ENCODE results near the gene ZNF624. TPM values are rescaled to one million over a fixed set of nuclear protein-coding genes. Genes with fewer than 3 reads are reported as not detected.

Gene ZNF624
- total RNA-seq, 1 experiment from 2014 or later: 1.3 TPM

DNA sequence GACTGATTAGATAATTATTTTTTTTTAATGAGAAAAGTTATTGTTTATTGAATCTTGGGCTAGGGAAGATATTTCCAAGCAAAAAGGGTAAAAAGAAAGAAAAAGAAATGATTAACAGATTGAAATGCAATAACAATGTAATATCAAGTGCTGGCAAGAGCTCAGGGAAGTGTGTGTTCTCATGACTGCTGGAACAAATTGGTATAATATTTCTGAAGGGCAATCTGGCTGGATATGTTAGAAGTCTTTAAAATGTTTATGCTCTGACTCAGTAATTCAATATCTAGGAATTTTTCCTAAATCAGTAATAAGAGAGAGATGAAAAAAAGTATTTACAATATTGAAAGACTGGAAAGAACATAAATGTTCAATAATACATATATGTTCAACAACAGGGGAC, 7.6 kb upstream of the ZNF624 start:
- no peak overlapping the region for H3K56ac ChIP-seq (ENCODE audit: insufficient read length, low read depth, low read length)
- H4K91ac ChIP-seq (ENCODE audit: insufficient read length, low read depth, low read length): no peak overlapping the region
- peaks cover 0 to 4% (median 1%) of the 10 kb centered on the region in 3 experiments; a peak in 2 of 7 replicates for H3K36me3 Mint-ChIP-seq (ENCODE audit: insufficient read depth in 1 of 3, low read depth in 3 of 3)

More for the DNA sequence above, 7.6 kb upstream of the ZNF624 start:
- Histone ChIP-seq H2AFZ (ENCODE audit: low read length) (no peak overlapping the region), H2BK15ac (ENCODE audit: low read depth, low read length) (no peak overlapping the region), H3K4me2 (ENCODE audit: insufficient read depth, insufficient read length, low read length) (no peak overlapping the region), H2BK120ac (ENCODE audit: low read depth, low read length, poor library complexity, severe bottlenecking) (no peak overlapping the region), H3K4ac (ENCODE audit: low read depth, low read length) (no peak overlapping the region), H3K79me1 (ENCODE audit: insufficient read depth, low read depth, low read length, poor library complexity, severe bottlenecking) (no peaks in the 10 kb centered on the region), H3K79me2 (ENCODE audit: insufficient read depth, low read length) (no peaks in the 10 kb centered on the region), H3K4me1 (ENCODE audit: insufficient read depth, low read length) (no peaks in the 10 kb centered on the region), H3K23me2 (ENCODE audit: insufficient read length, low read depth, low read length, poor library complexity, severe bottlenecking) (no peaks in the 10 kb centered on the region), H3K18ac (ENCODE audit: insufficient read length, low read depth, low read length) (no peak overlapping the region), H4K5ac (ENCODE audit: insufficient read length, low read depth, low read length) (no peak overlapping the region), H2BK5ac (ENCODE audit: insufficient read length, low read length) (no peak overlapping the region), H3K9me3 (ENCODE audit: control insufficient read depth, low read depth, low read length) (no peaks in the 10 kb centered on the region), H2BK12ac (ENCODE audit: insufficient read length, low read depth, low read length) (no peak overlapping the region), H3K23ac (ENCODE audit: insufficient read length, low read depth, low read length) (no peak overlapping the region), H3T11ph (ENCODE audit: low read length) (no peak overlapping the region), H2BK20ac (ENCODE audit: low read depth, low read length, poor library complexity, severe bottlenecking) (no peak overlapping the region), H3K14ac (ENCODE audit: insufficient read depth, low read length) (no peak overlapping the region), H2AK5ac (ENCODE audit: insufficient read length, low read length) (no peak overlapping the region), H3K27ac (ENCODE audit: insufficient read length, low read depth, low read length) (no peak overlapping the region), H3K27me3 (ENCODE audit: insufficient read depth, low read length) (no peaks in the 10 kb centered on the region), H3K9ac (ENCODE audit: extremely low read depth, insufficient read length, low read length) (no peak overlapping the region), H4K8ac (replicated peaks; ENCODE audit: insufficient read length, low read depth, low read length) (no peak overlapping the region), H4K20me1 (ENCODE audit: control insufficient read depth, insufficient read depth, insufficient read length) (no peaks in the 10 kb centered on the region)
- peaks cover 18 to 23% of the 10 kb centered on the region in 2 experiments for H3K4me1 Mint-ChIP-seq
- no peak overlapping the region for H3K4me3 Mint-ChIP-seq
- H3K27me3 Mint-ChIP-seq (ENCODE audit: low read depth): peaks cover 10% of the 10 kb centered on the region
- H3K27ac Mint-ChIP-seq: no peak overlapping the region
- DNase-seq: no peak
- TF ChIP-seq, protein P1, sequence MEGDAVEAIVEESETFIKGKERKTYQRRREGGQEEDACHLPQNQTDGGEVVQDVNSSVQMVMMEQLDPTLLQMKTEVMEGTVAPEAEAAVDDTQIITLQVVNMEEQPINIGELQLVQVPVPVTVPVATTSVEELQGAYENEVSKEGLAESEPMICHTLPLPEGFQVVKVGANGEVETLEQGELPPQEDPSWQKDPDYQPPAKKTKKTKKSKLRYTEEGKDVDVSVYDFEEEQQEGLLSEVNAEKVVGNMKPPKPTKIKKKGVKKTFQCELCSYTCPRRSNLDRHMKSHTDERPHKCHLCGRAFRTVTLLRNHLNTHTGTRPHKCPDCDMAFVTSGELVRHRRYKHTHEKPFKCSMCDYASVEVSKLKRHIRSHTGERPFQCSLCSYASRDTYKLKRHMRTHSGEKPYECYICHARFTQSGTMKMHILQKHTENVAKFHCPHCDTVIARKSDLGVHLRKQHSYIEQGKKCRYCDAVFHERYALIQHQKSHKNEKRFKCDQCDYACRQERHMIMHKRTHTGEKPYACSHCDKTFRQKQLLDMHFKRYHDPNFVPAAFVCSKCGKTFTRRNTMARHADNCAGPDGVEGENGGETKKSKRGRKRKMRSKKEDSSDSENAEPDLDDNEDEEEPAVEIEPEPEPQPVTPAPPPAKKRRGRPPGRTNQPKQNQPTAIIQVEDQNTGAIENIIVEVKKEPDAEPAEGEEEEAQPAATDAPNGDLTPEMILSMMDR (conservative IDR thresholded peaks at IDR 0.05): no peak
- H3K9me3 Mint-ChIP-seq: peaks cover 0 to 10% of the 10 kb centered on the region in 2 experiments; a peak in 2 of 5 replicates
